GM20000 (cell line): Measurements from ENCODE around the gene NECAP2.

Experiments
- DNase-seq: peaks from one replicate; pipeline ENCODE4 v3.0.0; 2012; ENCODE audit warnings: low spot score
- CTCF ChIP-seq: IDR thresholded peaks from 2 replicates; pipeline ENCODE4 v1.5.1; 2012; ENCODE audit warnings: mild to moderate bottlenecking, control low read depth; ENCODE audit errors: extremely low read depth, missing control alignments

NECAP2 gene

GRCh38 chr1:16433030-16433429 is 7.5 kb upstream of the NECAP2 start:
- no peak for TF ChIP-seq CTCF
- no peak for DNase-seq

- TF ChIP-seq CTCF = no peak
- DNase-seq = no peak
Measured at GRCh38 chr1:16434007-16434406, 6.5 kb upstream of the NECAP2 start.

- no peak for DNase-seq
- TF ChIP-seq CTCF = no peak
Measured at GRCh38 chr1:16434501-16434900, 6.0 kb upstream of the NECAP2 start.

- TF ChIP-seq CTCF = no peak
- DNase-seq = no peak
Measured at GRCh38 chr1:16436946-16437474, 3.5 kb upstream of the NECAP2 start, which contains the start of gene SPATA21. Gene SPATA21 (minus strand): TSS chr1:16437424. CDS start chr1:16431371, 6,053 bp downstream.

GRCh38 chr1:16438516-16438915 is 2.0 kb upstream of the NECAP2 start:
- DNase-seq = no peak
- TF ChIP-seq CTCF = no peak

GRCh38 chr1:16438924-16439323 is 1.6 kb upstream of the NECAP2 start:
- no peak for DNase-seq
- TF ChIP-seq CTCF = no peak

- TF ChIP-seq CTCF = no peak
- DNase-seq = no peak
Measured at GRCh38 chr1:16440131-16440469, 424 bp upstream of the NECAP2 start.
